HepG2 (cell line): Measurements from ENCODE around the gene ETFB. TPM values are rescaled to one million over a fixed set of nuclear protein-coding genes. Genes with fewer than 3 reads are reported as not detected.

Source experiments
- ATRX ChIP-seq: sonication (generic); formaldehyde crosslinking; IDR thresholded peaks from 2 replicates; pipeline ENCODE4 v1.4.0; 2020; ENCODE audit warnings: missing genetic modification reagents, borderline replicate concordance
- CREM ChIP-seq, 2 experiments: sonication (generic) in 1 of 2; formaldehyde crosslinking in 1 of 2; IDR thresholded peaks; 2 replicates each; pipeline versions ENCODE4 v1.4.0 to v1.6.1; 2016 to 2020; ENCODE audit warnings: antibody characterized with exemption in 1 of 2, mild to moderate bottlenecking in 1 of 2, missing genetic modification reagents in 1 of 2
- ELF1 ChIP-seq: sonication (generic); formaldehyde crosslinking; IDR thresholded peaks from 2 replicates; pipeline ENCODE4 v1.4.0; 2020; ENCODE audit warnings: missing genetic modification reagents
- ISL2 ChIP-seq: sonication (generic); formaldehyde crosslinking; IDR thresholded peaks from 2 replicates; pipeline ENCODE4 v1.5.0; 2020; ENCODE audit warnings: missing genetic modification reagents
- JDP2 ChIP-seq: sonication (generic); formaldehyde crosslinking; IDR thresholded peaks from 2 replicates; pipeline ENCODE4 v1.8.1; 2022; ENCODE audit warnings: missing genetic modification reagents, borderline replicate concordance
- JUND ChIP-seq: sonication (generic); formaldehyde crosslinking; IDR thresholded peaks from 2 replicates; pipeline ENCODE4 v1.8.0; 2022; ENCODE audit warnings: mild to moderate bottlenecking, missing genetic modification reagents
- KDM4B ChIP-seq: sonication (generic); formaldehyde crosslinking; IDR thresholded peaks from 2 replicates; pipeline ENCODE4 v1.4.0; 2020; ENCODE audit warnings: missing genetic modification reagents
- MED13 ChIP-seq: sonication (generic); formaldehyde crosslinking; IDR thresholded peaks from 2 replicates; pipeline ENCODE4 v1.5.0; 2020; ENCODE audit warnings: missing genetic modification reagents
- MEF2D ChIP-seq: sonication (generic); formaldehyde crosslinking; IDR thresholded peaks from 2 replicates; pipeline ENCODE4 v1.5.1; 2020; ENCODE audit warnings: mild to moderate bottlenecking, missing genetic modification reagents
- MXD4 ChIP-seq: IDR thresholded peaks from 2 replicates; pipeline ENCODE4 v1.6.1; 2016; ENCODE audit warnings: mild to moderate bottlenecking, missing biosample characterization, missing genetic modification reagents
- NFYB ChIP-seq: sonication (generic); formaldehyde crosslinking; IDR thresholded peaks from 2 replicates; pipeline ENCODE4 v1.4.0; 2020; ENCODE audit warnings: missing genetic modification reagents
- SP2 ChIP-seq: sonication (generic); formaldehyde crosslinking; IDR thresholded peaks from 2 replicates; pipeline ENCODE4 v1.5.1; 2020; ENCODE audit warnings: mild to moderate bottlenecking, missing genetic modification reagents
- TBX2 ChIP-seq: sonication (generic); formaldehyde crosslinking; IDR thresholded peaks from 2 replicates; pipeline ENCODE4 v1.5.0; 2020; ENCODE audit warnings: missing genetic modification reagents, mild to moderate bottlenecking, borderline replicate concordance
- YEATS4 ChIP-seq: sonication (generic); formaldehyde crosslinking; IDR thresholded peaks from 2 replicates; pipeline ENCODE4 v1.4.0; 2020; ENCODE audit warnings: missing genetic modification reagents, borderline replicate concordance
- ZC3H13 ChIP-seq: sonication (generic); formaldehyde crosslinking; IDR thresholded peaks from 2 replicates; pipeline ENCODE4 v1.8.1; 2023; ENCODE audit warnings: mild to moderate bottlenecking, missing genetic modification reagents, moderate library complexity
- ZFY ChIP-seq: sonication (generic); formaldehyde crosslinking; IDR thresholded peaks from 2 replicates; pipeline ENCODE4 v1.4.0; 2020; ENCODE audit warnings: missing genetic modification reagents
- ZNF20 ChIP-seq: sonication (generic); formaldehyde crosslinking; IDR thresholded peaks from 2 replicates; pipeline ENCODE4 v1.4.0; 2020; ENCODE audit warnings: mild to moderate bottlenecking, moderate library complexity, missing genetic modification reagents
- ZNF30 ChIP-seq: sonication (generic); formaldehyde crosslinking; IDR thresholded peaks from 2 replicates; pipeline ENCODE4 v1.5.0; 2020; ENCODE audit warnings: mild to moderate bottlenecking, missing genetic modification reagents
- ZNF331 ChIP-seq: sonication (generic); formaldehyde crosslinking; IDR thresholded peaks from 2 replicates; pipeline ENCODE4 v1.4.0; 2020; ENCODE audit warnings: missing genetic modification reagents
- ZNF674 ChIP-seq: sonication (generic); formaldehyde crosslinking; IDR thresholded peaks from 2 replicates; pipeline ENCODE4 v1.5.0; 2020; ENCODE audit warnings: low read depth, mild to moderate bottlenecking, missing genetic modification reagents
- ZNF710 ChIP-seq: sonication (generic); formaldehyde crosslinking; IDR thresholded peaks from 2 replicates; pipeline ENCODE4 v1.5.0; 2020; ENCODE audit warnings: mild to moderate bottlenecking, missing genetic modification reagents, borderline replicate concordance
- ZNF768 ChIP-seq: sonication (generic); formaldehyde crosslinking; IDR thresholded peaks from 2 replicates; pipeline ENCODE4 v1.4.0; 2020; ENCODE audit warnings: missing genetic modification reagents
- ZSCAN22 ChIP-seq: sonication (generic); formaldehyde crosslinking; IDR thresholded peaks from 2 replicates; pipeline ENCODE4 v1.4.0; 2020; ENCODE audit warnings: mild to moderate bottlenecking, missing genetic modification reagents
- polyA plus RNA-seq, 8 experiments: library from polyadenylated mRNA; depleted of rRNA in 3 of 8; stranded (reverse) in 7 of 8; unstranded in 1 of 8; fragments of >200 nt; fragmentation: Illumina TruSeq in 4 of 8; extraction: Trizol in 4 of 8; gene quantifications; 2 replicates each; pipeline versions ENCODE4 v1.2.1 to v1.2.3, GENCODE V29; 2011 to 2016; ENCODE audit warnings: low read depth in 4 of 8, missing spikeins in 1 of 8, mixed read lengths in 1 of 8; ENCODE audit not compliant: insufficient read depth in 1 of 8
- total RNA-seq, 5 experiments: library from RNA; depleted of rRNA; stranded (reverse); fragments of >200 nt; fragmentation: Illumina TruSeq; extraction: Trizol; gene quantifications; 2 replicates each; pipeline ENCODE4 v1.2.3, GENCODE V29; 2016; ENCODE audit warnings: low read depth in 1 of 5
- TF ChIP-seq, protein P1 (sequence below): sonication (generic); formaldehyde crosslinking; IDR thresholded peaks from 2 replicates; pipeline ENCODE4 v1.9.0; 2021; ENCODE audit warnings: missing genetic modification reagents, borderline replicate concordance
- TF ChIP-seq, protein P2 (sequence below): sonication (generic); formaldehyde crosslinking; IDR thresholded peaks from 2 replicates; pipeline ENCODE4 v1.4.0; 2020; ENCODE audit warnings: mild to moderate bottlenecking, missing genetic modification reagents, borderline replicate concordance

Gene ETFB
- total and polyA plus RNA-seq, 2 of the 13 experiments (the other 11 are each of a cell fraction or from before 2014, with no cell fraction given) = 678 to 1,314 TPM

DNA sequence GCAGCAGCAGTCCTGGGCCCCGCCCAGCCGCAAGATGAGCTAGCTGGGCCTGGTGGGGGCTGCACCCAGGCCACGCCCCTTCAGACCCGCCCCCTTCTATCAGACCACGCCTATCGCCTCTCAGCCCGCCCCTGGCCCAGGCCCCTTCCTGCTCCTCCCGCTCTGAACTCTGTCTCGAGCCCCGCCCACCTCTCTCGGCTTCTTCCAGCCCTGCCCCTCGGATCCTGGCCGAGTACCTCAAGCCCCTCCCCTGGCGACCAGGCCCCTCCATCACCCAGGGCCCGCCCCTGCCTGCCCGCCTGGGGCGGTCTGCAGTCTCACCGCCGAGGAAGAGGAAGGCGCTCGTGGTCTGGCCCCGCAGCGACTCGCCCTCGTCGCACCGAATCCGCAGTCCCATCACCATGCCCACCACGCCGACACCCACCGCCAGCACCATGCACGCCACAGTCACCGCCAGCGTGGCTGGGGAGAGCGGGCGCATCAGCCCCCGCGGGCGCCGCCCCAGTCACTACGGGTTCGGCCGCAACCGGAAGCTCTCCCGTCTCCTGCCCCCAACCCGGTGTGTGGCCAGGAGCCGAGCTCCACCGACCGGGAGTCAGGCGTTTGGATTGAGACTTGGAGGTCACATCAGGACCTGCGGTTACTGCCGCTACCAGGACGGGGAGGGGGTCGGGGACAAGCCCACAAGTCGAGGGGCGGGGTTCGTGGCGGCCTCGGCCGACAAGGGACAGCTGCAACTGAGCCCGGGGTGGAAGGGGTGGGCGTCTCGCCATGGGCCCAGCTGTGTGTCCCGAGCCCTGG lies 1.6 kb upstream of the ETFB start (continued):
- peak; percentile 80 for TF ChIP-seq ZFY (CRISPR knock-in tag)
- peak; percentile 52 for TF ChIP-seq SP2
- TF ChIP-seq ZNF674 (CRISPR knock-in tag) = no peak
- peak; percentile 70 for TF ChIP-seq ZNF768 (CRISPR knock-in tag)
- peak; percentile 68; the same call in 1 of the 2 replicates for TF ChIP-seq YEATS4 (CRISPR knock-in tag)
- peak; percentile 47; the same call in 1 of the 2 replicates for TF ChIP-seq JUND
- TF ChIP-seq ZNF710 (CRISPR knock-in tag) = peak; percentile 42; the same call in 1 of the 2 replicates
- TF ChIP-seq MED13 = no peak; the same call in 1 of the 2 replicates
- no peak for TF ChIP-seq ZSCAN22
- TF ChIP-seq ZNF20 (CRISPR knock-in tag) = peak; percentile 33; the same call in 1 of the 2 replicates
- TF ChIP-seq ZNF331 = peak; percentile 41; the same call in 1 of the 2 replicates
- no peak for TF ChIP-seq KDM4B (CRISPR knock-in tag)
- TF ChIP-seq MEF2D = peak; percentile 83
- peak; percentile 96 for TF ChIP-seq ZC3H13
- TF ChIP-seq TBX2 (CRISPR knock-in tag) = peak; percentile 31; the same call in 1 of the 2 replicates
- TF ChIP-seq, protein P1, sequence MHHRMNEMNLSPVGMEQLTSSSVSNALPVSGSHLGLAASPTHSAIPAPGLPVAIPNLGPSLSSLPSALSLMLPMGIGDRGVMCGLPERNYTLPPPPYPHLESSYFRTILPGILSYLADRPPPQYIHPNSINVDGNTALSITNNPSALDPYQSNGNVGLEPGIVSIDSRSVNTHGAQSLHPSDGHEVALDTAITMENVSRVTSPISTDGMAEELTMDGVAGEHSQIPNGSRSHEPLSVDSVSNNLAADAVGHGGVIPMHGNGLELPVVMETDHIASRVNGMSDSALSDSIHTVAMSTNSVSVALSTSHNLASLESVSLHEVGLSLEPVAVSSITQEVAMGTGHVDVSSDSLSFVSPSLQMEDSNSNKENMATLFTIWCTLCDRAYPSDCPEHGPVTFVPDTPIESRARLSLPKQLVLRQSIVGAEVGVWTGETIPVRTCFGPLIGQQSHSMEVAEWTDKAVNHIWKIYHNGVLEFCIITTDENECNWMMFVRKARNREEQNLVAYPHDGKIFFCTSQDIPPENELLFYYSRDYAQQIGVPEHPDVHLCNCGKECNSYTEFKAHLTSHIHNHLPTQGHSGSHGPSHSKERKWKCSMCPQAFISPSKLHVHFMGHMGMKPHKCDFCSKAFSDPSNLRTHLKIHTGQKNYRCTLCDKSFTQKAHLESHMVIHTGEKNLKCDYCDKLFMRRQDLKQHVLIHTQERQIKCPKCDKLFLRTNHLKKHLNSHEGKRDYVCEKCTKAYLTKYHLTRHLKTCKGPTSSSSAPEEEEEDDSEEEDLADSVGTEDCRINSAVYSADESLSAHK (CRISPR knock-in tag) = no peak
- TF ChIP-seq, protein P2, sequence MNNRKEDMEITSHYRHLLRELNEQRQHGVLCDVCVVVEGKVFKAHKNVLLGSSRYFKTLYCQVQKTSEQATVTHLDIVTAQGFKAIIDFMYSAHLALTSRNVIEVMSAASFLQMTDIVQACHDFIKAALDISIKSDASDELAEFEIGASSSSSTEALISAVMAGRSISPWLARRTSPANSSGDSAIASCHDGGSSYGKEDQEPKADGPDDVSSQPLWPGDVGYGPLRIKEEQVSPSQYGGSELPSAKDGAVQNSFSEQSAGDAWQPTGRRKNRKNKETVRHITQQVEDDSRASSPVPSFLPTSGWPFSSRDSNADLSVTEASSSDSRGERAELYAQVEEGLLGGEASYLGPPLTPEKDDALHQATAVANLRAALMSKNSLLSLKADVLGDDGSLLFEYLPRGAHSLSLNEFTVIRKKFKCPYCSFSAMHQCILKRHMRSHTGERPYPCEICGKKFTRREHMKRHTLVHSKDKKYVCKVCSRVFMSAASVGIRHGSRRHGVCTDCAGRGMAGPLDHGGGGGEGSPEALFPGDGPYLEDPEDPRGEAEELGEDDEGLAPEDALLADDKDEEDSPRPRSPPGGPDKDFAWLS (CRISPR knock-in tag) = 0 out of 2 replicates have a peak, but pooled peaks have one; percentile 37
- 0 out of 2 replicates have a peak, but pooled peaks have one; percentile 45 for TF ChIP-seq MXD4 (CRISPR knock-in tag)
- TF ChIP-seq NFYB (CRISPR knock-in tag) = no peak
- no peak for TF ChIP-seq JDP2
- no peak; the same call in 1 of the 2 replicates for TF ChIP-seq ZNF30
- TF ChIP-seq ELF1 = peak; percentile 71
- TF ChIP-seq CREM (IDR thresholded peaks at IDR 0.05) = no peak
- no peak for TF ChIP-seq CREM (CRISPR knock-in tag; IDR thresholded peaks at IDR 0.05)
- 0 out of 2 replicates have a peak, but pooled peaks have one; percentile 27 for TF ChIP-seq ISL2
- TF ChIP-seq ATRX (CRISPR knock-in tag) = no peak
